Suppressor macrophage treated with lipopolysaccharide for 1 hour (primary cell): ENCODE data around the gene CEP72.

Source experiments
- DNase-seq, 3 donors: peaks; one replicate each; pipeline ENCODE4 v3.0.0-alpha.2; 2020 to 2022

CEP72 gene

DNA sequence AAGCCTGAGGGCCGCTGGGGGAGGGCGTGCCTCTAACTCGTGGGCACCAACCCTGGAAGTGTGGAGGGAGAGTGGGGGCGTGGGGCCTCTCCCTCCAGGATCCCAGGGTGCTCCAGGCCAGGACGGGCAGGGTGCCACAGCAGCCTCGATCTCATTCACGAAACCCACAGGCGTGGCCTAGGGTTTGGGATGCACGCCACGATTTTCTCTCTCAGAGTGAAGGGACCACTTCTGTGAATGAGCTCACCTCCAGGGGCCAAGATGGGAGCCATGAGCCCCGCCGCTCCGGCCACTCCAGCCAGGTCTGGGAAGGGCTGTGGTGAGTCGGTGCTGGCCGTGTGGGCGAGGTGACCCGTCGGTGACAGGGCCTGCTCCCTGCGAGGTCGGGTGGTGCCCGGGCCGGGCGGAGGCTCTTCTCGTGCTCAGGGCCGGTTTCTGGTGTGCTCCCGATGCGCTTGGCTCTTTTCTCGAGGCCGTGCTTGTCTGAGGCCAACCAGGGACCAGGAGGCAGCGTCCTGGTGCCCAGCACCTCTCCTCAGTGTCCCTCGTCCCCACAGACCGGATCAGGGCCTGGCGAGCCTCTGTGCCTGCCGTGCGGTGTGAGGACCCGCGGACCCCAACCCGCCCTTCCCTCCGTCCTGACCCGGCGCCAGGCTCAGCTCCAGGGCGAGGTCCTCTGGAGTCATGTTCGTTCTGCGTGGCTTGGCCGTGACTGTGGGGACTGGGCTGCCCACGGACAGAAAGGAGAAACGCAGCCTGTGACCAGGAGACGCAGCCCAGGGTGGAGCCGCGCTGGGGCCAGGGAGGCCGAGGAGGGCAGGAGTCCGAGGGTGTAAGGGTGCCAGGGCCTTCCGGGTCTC lies 50.0 kb downstream of the CEP72 start:
- DNase-seq = no peak

DNA sequence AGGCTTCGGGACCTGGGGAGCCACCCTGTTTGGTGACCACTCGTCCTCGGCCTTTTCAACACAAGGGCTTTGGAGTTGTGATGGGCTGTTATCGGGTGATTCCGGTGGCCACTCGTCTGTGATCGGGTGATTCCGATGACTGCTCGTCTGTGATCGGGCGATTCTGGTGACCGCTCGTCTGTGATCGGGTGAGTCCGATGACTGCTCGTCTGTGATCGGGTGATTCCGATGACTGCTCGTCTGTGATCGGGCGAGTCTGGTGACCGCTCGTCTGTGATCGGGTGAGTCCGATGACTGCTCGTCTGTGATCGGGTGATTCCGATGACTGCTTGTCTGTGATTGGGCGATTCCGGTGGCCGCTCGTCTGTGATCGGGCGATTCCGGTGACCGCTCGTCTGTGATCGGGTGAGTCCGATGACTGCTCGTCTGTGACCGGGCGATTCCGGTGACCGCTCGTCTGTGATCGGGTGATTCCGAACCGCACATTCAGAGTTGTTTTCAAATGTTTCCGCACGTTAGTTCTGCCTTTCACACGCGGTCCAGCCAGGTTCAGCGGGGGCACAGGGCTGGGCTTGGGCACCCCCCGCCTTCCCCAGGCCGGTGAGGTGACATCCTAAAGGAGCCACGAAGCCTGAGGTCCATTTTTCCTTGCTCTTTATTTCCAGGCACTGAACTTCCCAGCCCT lies 50.8 kb downstream of the CEP72 start:
- DNase-seq = no peak

DNA sequence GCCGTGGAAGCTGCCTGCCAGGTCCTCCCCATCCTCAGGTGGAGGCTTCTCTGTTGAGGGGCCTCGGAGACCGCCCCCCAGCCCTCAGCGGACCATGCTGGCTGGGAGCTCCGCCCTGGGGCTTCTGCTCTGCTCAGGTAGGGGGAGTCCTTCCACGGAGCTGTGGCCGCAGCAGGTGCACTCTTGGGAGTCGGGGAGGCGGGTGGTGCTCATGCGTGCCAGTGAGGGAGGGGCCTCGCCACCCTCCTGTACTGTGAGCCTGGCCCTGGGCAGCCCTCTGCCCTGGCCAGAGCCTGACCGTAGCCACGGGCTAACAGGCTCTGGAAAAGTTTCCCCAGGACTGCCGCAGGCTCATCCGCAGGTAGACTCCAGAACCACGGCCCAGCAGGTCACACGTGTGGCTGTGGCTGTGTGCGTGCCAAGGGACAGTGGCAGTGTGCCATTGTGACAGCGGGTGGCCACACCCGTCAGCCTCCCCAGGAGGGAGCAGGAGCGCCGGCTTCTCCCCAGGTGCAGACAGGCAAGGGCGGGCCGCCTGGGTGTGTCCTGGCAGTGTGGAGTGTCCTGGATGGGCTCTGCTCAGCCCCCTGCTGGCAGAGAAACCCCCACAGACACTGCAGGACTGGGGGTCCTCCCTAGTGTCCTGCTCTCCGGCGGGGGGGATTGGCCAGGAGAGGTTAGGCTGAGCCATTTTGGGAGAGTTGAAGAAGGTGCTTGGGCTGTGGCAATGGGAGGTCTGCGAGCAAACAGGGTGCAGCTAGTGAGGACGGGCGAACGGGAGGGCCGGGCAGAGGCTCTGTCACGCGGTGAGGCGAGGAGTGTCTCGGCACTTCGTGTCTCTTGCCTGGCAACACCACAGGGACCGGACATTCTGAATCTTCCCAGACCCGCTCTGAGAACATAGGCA lies 51.5 kb downstream of the CEP72 start:
- no peak for DNase-seq

DNA sequence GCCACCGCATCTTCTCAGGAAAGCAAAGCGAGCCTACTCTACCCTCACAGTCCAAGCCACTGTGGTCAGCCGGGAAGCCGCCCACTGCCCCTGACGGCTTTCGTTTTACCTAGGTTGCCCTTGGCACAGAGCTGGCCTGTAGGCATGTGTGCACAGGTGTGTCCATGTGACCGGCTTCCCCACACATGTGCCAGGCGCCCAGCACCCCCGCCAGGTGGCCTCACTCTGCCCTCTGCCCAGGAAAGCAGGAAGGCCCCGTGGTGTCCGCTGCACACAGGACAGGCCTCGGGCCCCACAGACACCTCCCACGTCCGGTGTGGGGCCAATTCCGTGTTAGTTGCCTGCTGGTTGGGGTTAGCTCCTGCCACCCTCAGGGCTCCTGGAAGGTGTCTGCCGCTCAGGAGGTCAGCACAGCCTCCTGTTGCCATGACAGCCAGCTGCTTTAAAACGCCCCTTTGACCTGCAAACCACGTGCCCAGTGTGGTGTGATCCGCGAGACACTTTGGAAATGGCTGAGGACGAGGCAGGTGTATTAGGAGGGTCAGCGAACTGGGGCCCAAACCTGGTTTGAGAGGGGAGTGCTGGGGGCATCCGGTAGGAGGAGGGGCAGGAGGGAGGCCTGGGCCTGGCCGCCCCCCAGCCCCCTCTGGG lies 52.3 kb downstream of the CEP72 start:
- no peak for DNase-seq

DNA sequence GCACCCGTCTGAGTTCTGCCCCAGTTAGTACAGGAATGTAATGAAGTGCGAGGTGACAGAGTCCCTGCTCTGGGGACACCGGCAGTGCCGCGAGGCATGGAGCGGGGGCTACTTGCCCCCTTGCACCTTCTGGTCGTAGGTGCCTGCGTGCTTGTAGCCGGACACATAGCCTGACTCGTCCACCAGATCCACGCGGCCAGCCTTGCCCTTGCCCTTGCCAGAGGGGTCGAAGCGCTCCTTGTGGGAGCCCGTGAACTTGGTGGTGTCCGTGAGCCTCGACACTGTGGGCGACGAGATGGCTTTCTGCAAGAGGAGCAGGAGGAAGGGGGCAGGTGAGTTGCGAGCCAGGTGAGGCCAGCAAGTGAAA lies 52.8 kb downstream of the CEP72 start:
- DNase-seq = no peak

DNA sequence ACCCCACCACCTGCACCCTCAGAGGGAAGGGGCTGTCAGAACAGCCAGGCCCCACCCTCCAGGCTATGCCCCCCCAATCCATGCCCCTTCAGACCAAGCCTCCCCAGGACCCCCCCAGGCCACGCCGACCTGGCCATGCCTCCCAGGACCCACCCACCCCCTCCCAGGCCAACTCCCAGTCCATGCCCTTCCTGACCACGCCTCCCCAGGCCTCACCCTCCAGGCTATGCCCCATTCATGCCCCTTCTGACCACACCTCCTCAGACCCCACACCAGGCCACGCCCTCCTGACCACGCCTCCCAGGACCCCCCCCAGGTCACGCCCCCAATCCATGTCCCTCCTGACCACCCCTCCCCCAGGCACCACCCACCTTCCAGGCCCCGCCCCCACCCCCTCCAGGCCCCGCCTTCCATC lies 53.4 kb downstream of the CEP72 start:
- no peak for DNase-seq

DNA sequence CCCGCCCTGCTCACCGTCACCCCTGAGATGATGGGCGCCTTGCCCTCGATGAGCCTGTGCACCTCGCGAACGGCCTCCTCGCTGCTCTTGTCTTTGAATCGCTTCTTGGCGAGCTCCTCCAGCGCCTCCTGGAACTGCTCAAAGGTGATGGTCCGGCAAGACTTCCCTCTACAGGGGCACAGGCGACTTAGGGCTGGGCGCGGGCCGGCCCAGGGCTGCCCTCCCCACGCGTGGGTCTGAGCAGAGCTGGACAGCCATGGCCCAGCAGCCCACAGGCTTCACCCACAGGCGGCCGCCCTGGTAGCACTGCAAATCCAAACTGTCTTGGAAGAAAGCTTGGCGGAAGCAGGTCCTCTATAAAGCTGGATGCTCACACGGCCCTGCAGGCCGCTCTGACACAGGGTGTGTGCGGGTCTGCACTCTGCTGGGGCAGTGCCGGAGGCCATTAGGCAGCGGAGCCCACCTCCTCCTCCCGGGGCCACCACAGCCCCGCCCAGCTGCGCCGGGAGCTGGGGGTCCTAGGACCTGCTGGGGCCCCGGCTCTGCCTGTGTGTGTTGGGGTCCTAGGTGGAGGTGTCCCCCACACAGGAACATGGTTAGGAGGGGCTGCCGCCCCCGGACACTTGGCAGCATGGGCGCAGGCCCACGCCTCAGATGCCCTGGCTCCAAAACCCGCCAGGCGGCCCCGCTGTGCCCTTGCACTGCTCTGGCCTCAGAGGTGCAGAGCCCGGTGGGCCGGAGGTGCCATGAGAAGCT lies 54.0 kb downstream of the CEP72 start:
- DNase-seq = no peak

DNA sequence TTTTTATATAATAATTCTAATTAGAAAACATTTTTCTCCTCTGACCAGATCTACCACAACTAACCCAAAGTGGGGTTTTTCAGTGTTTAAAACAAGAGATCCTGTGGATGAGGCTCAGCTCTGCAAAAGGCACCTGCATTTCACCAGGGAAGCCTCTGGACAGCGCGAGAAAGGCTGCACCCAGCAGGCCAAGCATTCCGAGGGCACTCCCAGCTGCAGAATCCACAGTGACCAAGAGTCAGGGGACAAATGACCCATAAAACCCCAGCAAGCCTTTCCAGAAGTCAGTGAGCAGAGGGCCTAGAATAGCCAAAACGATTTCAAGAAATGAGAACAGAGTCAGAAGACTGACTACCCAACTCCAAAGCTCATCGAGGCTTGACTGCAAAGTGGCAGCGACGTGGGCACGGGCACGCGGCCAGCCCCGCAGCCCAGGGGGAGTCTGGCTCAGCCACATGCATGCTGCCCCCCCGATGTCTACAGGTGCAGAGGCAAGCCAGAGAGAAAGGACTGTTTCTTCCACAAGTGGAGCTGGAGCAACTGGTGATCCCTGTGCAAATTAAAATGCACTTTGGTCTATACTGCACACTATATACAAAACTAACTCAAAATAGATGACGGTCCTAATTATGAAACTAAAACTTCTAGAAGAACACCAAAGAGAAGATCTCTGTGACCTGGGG lies 54.8 kb downstream of the CEP72 start:
- DNase-seq = no peak

DNA sequence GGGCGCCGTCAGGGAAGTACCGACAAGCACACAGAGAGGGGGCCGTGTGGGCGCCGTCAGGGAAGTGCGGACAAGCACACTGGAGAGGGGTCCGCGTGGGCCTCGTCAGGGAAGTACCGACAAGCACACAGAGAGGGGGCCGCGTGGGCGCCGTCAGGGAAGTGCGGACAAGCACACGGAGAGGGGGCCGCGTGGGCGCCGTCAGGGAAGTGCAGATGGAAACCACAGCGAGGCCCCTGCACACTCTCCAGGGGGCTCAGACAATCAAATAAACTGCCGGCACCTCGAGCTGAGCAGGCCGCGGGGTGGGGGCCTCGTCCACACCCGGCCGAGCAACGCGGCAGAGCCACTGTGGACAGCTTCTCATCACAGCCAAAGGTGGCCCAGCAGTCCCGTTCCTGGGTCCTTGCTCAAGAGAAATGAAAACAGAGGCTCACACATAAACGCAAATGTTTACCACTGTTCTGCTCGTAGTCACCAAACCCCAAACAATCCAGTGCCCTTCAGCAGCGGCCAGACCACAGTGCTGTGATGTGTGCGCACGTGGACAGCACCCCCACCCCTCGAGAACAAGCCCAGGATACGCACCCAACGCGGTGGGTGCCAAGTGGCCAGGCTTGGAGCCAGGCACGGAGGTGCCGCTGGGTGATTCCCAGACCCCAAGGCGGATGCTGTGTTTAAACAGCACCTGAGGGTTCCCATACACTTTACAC lies 56.3 kb downstream of the CEP72 start:
- no peak for DNase-seq

DNA sequence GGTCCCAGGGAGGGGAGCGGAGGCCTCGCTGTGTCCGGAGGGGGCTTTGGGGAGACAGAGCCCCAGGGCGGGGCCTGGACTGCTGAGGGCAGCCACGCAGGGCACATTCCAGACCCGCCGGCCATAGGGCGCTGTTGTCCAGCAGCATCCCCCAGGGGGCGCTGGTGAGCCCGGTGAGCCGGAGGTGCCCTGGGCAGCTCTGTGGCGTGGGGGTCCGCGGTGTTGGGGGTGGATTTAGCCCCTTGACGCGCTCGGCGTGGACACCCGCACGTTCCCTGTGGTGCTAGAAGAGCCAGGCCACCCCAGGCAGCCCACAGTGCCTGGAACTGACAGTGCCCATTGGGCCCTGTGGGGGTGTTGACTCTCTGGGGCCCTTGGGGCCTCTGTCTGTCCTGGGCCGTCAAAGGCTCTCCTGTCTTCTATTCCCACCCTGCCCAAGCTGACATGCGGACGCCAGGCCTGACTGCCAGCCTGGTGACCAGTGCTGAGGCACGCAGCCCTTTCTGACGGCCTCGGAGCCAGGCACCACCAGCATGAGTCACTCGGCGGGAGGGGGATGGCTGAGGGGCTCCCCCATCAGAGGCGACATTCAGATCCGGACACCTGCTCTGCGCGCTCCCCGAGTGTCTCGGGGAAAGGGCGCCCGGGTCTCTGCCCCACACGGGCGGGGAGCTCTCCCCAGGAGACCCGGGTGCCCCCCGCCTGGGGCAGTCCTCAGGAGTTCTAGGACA lies 57.1 kb downstream of the CEP72 start:
- peak in 2 of 3 donors; percentile 41 to 53 for DNase-seq

DNA sequence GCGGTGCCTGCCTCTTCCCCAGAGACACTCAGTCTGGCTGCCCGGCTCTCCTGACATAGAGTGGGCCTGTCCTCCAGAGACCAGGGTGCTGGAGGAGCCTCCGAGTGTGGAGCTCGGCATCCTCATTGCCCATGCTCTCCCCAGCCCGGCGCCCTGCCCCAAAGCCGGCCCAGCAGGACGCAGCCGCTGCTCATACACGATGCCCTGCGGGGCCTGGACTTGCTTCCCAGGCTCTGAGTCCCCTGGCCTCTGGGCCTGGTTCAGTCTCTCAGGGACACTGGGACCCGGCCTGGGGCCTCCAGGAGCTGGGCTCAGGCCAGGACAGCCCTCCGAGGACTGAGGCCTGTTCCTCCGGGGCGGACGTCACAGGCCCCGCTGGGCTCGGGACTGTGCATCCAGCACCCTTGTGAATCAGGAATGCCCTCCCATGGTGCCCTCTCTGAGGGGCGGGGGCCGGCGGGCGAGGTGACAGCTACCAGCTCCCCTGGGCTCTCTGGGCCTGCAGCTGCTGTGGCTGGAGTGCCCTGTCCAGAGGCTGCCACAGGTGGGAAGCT lies 57.8 kb downstream of the CEP72 start:
- no peak for DNase-seq

DNA sequence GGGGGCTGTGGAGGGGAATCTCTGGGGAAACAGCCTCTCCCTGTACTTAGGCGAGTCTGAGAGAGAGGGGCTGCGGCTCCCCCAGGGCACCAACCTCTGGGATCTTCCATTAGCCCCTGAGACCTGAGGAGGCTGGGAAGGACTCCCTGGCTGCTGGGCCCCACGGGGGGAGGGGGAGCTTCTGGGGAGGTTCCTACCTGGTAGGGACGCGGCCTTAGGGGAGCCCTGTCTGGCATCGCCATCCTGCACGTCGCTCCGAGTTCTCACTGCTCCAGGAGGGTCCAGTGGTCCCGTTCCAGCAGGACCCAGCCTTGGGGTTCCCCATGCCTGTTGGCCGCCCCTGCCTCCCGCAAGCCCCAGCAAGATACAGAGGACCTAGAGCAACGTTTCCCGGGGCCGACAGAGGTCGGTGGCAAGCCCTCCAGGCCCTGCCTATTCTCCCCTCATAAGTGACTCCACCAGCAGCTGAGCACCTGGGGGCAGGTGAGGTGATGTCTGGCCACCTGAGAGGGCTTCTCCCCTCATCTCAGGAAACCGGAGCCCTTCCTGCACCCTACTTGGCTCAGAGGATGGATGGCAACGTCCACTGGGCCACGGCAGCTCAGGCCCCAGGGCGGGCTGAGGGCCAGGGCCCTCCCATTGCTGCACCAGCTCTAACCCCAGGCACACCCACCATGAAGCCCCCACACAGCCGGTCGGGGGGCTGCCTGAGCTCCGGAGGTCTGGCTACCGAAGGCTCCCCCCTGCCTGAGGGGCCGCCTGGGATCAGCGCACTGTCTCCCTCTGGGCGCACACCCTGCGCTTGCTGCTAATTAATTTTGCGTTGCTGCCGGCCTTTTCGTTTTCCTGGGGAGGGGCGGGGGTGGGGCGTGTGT lies 58.5 kb downstream of the CEP72 start:
- DNase-seq = no peak

DNA sequence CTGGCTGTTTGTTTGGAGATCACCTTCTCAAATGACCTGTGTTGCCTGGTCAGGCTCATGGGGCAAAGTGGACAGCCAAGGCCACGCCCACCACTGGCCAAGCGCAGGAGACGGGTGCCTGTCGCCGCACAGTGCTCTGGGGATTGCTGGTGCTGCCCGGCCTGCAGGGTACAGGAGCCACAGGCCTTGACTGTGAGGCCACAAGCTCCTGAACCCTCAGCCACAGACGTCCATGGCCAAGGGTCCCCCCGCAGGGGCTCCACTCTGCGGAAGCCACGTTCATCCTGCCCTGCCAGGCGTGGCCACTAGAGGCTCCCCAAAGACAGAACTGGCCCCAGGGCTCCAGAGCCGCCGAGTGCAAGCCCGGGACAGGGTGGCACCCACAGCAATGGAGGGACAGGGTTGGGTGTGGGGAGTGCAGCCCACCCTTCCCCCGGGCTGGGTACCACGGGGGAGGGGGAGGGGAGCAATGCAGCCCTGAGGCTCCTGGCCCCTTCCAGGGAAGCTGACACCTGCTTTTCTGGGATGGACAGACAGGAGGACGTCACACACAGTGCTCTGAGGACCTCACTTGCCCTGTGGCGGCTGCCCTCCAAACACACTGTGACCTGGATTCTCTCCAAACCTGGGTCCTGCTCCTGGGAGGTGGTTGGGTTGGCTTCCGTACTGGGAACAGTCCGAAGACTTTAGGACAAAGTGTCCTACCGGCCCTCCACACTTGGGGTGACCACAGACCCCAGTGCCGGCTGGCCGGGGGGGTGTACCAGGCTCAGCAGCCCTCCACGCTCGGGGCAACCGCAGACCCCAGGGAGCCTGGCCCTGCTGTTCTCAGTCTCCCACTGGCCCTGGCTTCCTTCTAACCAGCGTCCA lies 59.6 kb downstream of the CEP72 start:
- peak; percentile 59 to 81 (median 75) for DNase-seq

DNA sequence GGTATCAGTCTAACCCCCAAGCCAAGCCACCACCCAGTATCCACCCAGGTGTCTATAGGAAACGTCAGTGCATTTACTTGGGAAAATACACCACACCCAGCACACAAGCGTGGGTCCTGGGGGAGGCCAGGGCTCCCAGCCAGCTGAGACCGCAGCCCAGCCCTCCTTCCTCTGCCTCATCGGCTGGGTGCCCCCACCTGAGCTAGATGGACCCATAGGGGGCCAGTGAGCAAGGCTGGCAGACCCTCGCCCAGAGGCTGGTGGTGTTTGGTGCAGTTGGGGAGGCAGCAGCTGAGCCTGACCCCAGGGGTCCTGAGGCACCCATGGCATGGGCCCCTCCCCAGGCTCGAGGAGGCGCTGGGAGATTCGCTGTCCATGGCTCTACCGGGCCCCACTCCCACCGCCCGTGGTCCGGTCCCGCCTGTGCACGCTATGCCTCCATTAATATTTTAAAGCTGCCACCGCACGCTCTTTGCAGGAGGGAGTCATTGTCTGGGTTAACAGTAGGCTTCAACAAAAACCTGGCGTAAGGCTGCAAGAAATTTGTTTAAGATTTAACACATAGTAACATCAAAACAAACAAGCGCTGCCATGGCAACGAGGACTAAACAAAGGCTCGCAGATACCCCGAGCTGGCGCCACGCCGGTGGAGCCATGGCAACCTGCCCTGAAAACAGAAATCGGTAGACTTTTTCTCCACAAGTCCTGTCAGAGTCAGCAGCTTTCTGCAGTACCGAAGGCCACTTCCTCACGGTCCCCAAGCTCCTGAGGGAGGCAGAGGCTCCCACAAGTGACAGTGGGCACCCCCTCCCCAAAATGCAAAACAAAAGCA lies 60.4 kb downstream of the CEP72 start:
- DNase-seq = peak in 1 of 3 donors; percentile 20

DNA sequence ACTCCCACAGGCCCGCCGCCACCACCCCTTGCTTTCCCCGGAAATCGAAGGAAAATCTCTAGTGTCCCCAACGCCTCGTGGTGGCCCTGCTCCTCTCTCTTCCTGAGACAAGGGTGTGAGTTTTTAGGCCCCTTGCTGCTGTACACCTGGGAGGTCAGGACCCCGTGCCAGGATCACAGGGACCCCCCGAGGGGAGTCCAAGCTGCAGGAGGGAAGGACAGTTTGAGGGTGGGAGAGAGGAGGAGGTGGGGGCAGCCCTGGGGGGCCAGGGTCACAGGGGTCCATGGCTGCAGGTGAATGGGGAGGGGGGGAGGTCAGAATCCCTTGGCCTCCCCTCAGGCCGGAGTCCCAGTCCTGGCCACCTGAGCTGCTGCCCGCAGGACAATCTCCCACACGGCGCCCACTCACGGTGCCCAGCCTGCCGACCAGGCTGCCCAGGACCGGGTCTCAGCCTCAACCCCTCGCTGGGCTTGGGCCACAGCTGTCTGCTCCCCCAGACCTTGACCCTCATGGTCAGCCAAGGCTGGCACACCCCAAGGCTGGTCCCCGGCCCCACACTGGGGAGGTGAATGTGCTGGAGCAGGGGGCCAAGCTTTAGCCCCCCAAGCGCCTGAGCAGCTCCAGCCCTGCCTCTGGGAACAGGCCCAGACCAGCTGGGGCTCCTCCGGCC lies 61.2 kb downstream of the CEP72 start:
- DNase-seq = no peak
